HG03571 (cell line): ENCODE results near the gene MINDY2.
"Not testable (repeated sequence)": the region's sequence is repeated elsewhere in the genome, so short reads cannot be mapped to it uniquely, and the experiment has no call there.

Experiments used
- ATAC-seq: cut with Tn5 transposase; IDR thresholded peaks from one replicate; pipeline ENCODE4 v1.9.1; 2021; ENCODE audit not compliant: unreplicated experiment

Gene MINDY2

GRCh38 chr15:58880320-58880719, 109.2 kb downstream of the MINDY2 start:
- no peak for ATAC-seq

GRCh38 chr15:58882243-58882642, 111.1 kb downstream of the MINDY2 start:
- ATAC-seq, result no peak

- ATAC-seq, result not testable (repeated sequence)
Observed at GRCh38 chr15:58883926-58884325, 112.8 kb downstream of the MINDY2 start.

GRCh38 chr15:58886921-58887320, 115.8 kb downstream of the MINDY2 start:
- ATAC-seq, result no peak

GRCh38 chr15:58889363-58889762, 118.3 kb downstream of the MINDY2 start:
- ATAC-seq, result no peak

GRCh38 chr15:58898150-58898680, 127.1 kb downstream of the MINDY2 start:
- ATAC-seq, result no peak

GRCh38 chr15:58900631-58901030, 129.5 kb downstream of the MINDY2 start:
- no peak for ATAC-seq

GRCh38 chr15:58908550-58909309, 137.6 kb downstream of the MINDY2 start:
- no peak for ATAC-seq

- no peak for ATAC-seq
Observed at GRCh38 chr15:58909616-58910015, 138.5 kb downstream of the MINDY2 start.

GRCh38 chr15:58910456-58910855, 139.4 kb downstream of the MINDY2 start:
- no peak for ATAC-seq
